SK-N-SH (cell line): ENCODE data around the gene SHROOM3.

Experiments used
- POLR2AphosphoS5 ChIP-seq: IDR thresholded peaks from 2 replicates; pipeline ENCODE4 v1.6.1; 2012; ENCODE audit warnings: low read depth, low read length
- TF ChIP-seq, protein P1 (sequence below): fragments of 200-600 bp; sonication (generic); IDR thresholded peaks from 2 replicates; pipeline ENCODE4 v1.6.1; 2017; ENCODE audit warnings: antibody characterized with exemption, mild to moderate bottlenecking, moderate library complexity

DNA sequence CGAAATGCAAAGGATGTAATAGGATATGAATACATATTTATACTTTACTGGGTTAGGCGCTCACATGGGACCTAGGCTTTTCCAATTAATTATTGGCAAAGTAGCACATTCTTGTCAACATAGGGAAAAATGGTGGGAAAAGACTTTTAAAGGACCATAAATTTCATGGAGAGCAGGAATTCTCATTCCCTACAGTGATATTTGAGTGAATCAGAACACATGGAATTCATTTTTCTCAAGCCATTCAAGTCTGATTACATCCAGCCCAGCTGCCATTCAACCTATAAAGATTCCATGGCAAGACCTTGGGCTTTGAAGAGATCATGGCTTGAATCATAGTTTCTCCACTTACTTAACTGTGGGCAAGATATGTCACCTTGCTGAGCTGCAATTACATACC is 312.5 kb downstream of the SHROOM3 start:
- TF ChIP-seq, protein P1, sequence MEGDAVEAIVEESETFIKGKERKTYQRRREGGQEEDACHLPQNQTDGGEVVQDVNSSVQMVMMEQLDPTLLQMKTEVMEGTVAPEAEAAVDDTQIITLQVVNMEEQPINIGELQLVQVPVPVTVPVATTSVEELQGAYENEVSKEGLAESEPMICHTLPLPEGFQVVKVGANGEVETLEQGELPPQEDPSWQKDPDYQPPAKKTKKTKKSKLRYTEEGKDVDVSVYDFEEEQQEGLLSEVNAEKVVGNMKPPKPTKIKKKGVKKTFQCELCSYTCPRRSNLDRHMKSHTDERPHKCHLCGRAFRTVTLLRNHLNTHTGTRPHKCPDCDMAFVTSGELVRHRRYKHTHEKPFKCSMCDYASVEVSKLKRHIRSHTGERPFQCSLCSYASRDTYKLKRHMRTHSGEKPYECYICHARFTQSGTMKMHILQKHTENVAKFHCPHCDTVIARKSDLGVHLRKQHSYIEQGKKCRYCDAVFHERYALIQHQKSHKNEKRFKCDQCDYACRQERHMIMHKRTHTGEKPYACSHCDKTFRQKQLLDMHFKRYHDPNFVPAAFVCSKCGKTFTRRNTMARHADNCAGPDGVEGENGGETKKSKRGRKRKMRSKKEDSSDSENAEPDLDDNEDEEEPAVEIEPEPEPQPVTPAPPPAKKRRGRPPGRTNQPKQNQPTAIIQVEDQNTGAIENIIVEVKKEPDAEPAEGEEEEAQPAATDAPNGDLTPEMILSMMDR = no peak
- peak; percentile 17; the same call in 1 of the 2 replicates for TF ChIP-seq POLR2AphosphoS5
